ENCODE results near the gene CCL25.
"Not testable (repeated sequence)": the region's sequence is repeated elsewhere in the genome, so short reads cannot be mapped to it uniquely, and the experiment has no call there.

The CCL25 gene

GRCh38 chr19:8052464-8052859, at the start of gene CCL25:
Gene CCL25 (plus strand): TSS chr19:8052760. CDS start chr19:8053050, 290 bp downstream.
- DNase-seq: no peak

- DNase-seq: no peak
Observed at GRCh38 chr19:8004001-8004400, 48.6 kb upstream of the CCL25 start.

GRCh38 chr19:8004723-8005513, 47.6 kb upstream of the CCL25 start:
- DNase-seq: no peak

- DNase-seq: peak; percentile 85
Observed at GRCh38 chr19:8005534-8006256, 46.9 kb upstream of the CCL25 start, which contains the start of gene ELAVL1. Gene ELAVL1 (minus strand): TSS chr19:8005641. CDS start chr19:7991815, 13,826 bp downstream.

- no peak for DNase-seq
Observed at GRCh38 chr19:8017808-8018207, 34.8 kb upstream of the CCL25 start.

GRCh38 chr19:8020681-8021080, 31.9 kb upstream of the CCL25 start:
- no peak for DNase-seq

- DNase-seq: no peak
Observed at GRCh38 chr19:8021374-8021773, 31.2 kb upstream of the CCL25 start.

- DNase-seq: no peak
Observed at GRCh38 chr19:8022275-8022674, 30.3 kb upstream of the CCL25 start.

- no peak for DNase-seq
Observed at GRCh38 chr19:8023371-8023770, 29.2 kb upstream of the CCL25 start.

GRCh38 chr19:8024256-8024655, 28.3 kb upstream of the CCL25 start:
- not testable (repeated sequence) for DNase-seq

- no peak for DNase-seq
Observed at GRCh38 chr19:8025316-8025715, 27.2 kb upstream of the CCL25 start.

GRCh38 chr19:8028951-8029491, 23.5 kb upstream of the CCL25 start:
- DNase-seq: no peak

GRCh38 chr19:8030960-8031359, 21.6 kb upstream of the CCL25 start:
- no peak for DNase-seq

GRCh38 chr19:8033287-8034177, 19.0 kb upstream of the CCL25 start:
- not testable (repeated sequence) for DNase-seq

- no peak for DNase-seq
Observed at GRCh38 chr19:8034178-8034525, 18.4 kb upstream of the CCL25 start.

GRCh38 chr19:8036434-8037099, 16.0 kb upstream of the CCL25 start:
- DNase-seq: peak; percentile 78

- DNase-seq: no peak
Observed at GRCh38 chr19:8038815-8039214, 13.7 kb upstream of the CCL25 start.

GRCh38 chr19:8039231-8039630, 13.3 kb upstream of the CCL25 start:
- DNase-seq: no peak

GRCh38 chr19:8041531-8041931, 11.0 kb upstream of the CCL25 start:
- peak; percentile 17 for DNase-seq

- no peak for DNase-seq
Observed at GRCh38 chr19:8042900-8043299, 9.7 kb upstream of the CCL25 start.

- DNase-seq: no peak
Observed at GRCh38 chr19:8044018-8044417, 8.5 kb upstream of the CCL25 start.

GRCh38 chr19:8045872-8046568, 6.5 kb upstream of the CCL25 start:
- no peak for DNase-seq
